Endothelial cell of umbilical vein (primary cell): Measurements from ENCODE around the gene ZNF516. TPM values are rescaled to one million over a fixed set of nuclear protein-coding genes. Genes with fewer than 3 reads are reported as not detected.

Experiments used
- BruUV-seq: library from RNA; stranded (reverse); fragments of 400-500 nt; replicated peaks from 2 replicates; lab custom pipeline; 2021; lab: Mats Ljungman, UMichigan
- CTCF ChIA-PET: fragments of 300-600, 350-600 bp; sonication (Branson Sonifier 250); formaldehyde crosslinking; loops from one replicate; lab custom pipeline; 2021; ENCODE audit warnings: antibody characterized with exemption, inconsistent platforms; lab: Charles Lee
- POLR2A ChIA-PET: fragments of 300-600, 350-600 bp; sonication (Branson Sonifier 250); formaldehyde crosslinking; loops from one replicate; lab custom pipeline; 2021; ENCODE audit warnings: antibody characterized with exemption, inconsistent platforms; lab: Charles Lee
- DNase-seq: peaks from one replicate; pipeline ENCODE4 v3.0.0-alpha.2; 2011; ENCODE audit warnings: low read depth, low spot score
- FAIRE-seq: peaks from 2 replicates; lab custom pipeline; 2011; peaks lifted over from hg19 to GRCh38; lab: Jason Lieb, UNC
- H2AFZ ChIP-seq: 2 replicates; pipeline ENCODE4 v1.6.0; 2012; ENCODE audit warnings: low read depth, low read length, control low read depth, inconsistent platforms
- H3K27ac ChIP-seq: 2 replicates; pipeline ENCODE4 v1.5.1; 2011; ENCODE audit warnings: low read depth, mild to moderate bottlenecking, control low read depth, low read length, moderate library complexity; ENCODE audit not compliant: insufficient read depth
- H3K27me3 ChIP-seq, 2 experiments: 2 replicates each; pipeline versions ENCODE4 v1.6.0 to v1.6.1; 2011; ENCODE audit warnings: low read length in 2 of 2, mixed read lengths in 1 of 2; ENCODE audit not compliant: control insufficient read depth in 2 of 2, insufficient read depth in 2 of 2
- H3K36me3 ChIP-seq, 2 experiments: 2 replicates in 1 of 2; 3 replicates in 1 of 2; pipeline ENCODE4 v1.5.1; 2011; ENCODE audit warnings: low read length in 2 of 2, mild to moderate bottlenecking in 1 of 2, moderate library complexity in 1 of 2; ENCODE audit not compliant: control insufficient read depth in 2 of 2, insufficient read depth in 2 of 2; ENCODE audit errors: extremely low read depth in 1 of 2
- H3K4me1 ChIP-seq: 3 replicates; pipeline ENCODE4 v1.5.1; 2011; ENCODE audit warnings: mild to moderate bottlenecking, low read length; ENCODE audit not compliant: control insufficient read depth, insufficient read depth; ENCODE audit errors: extremely low read depth
- H3K4me2 ChIP-seq: 2 replicates; pipeline ENCODE4 v1.6.1; 2011; ENCODE audit warnings: low read length, control low read depth, mixed read lengths; ENCODE audit not compliant: insufficient read depth
- H3K4me3 ChIP-seq, 3 experiments: fragments of 200-600 bp in 1 of 3; sonication (generic), shearing (Covaris generic) in 1 of 3; replicated peaks in 1 of 3; 2 replicates each; pipeline ENCODE4 v1.5.1; 2011 to 2016; ENCODE audit warnings: control low read depth in 3 of 3, low read length in 3 of 3, mild to moderate bottlenecking in 2 of 3, inconsistent platforms in 1 of 3, low read depth in 1 of 3, moderate library complexity in 1 of 3; ENCODE audit not compliant: insufficient read depth in 1 of 3
- H3K79me2 ChIP-seq: 2 replicates; pipeline ENCODE4 v1.6.0; 2012; ENCODE audit warnings: low read length, inconsistent platforms; ENCODE audit not compliant: control insufficient read depth, insufficient read depth
- H3K9ac ChIP-seq: replicated peaks from 2 replicates; pipeline ENCODE3; 2011; ENCODE audit warnings: low read length, control low read depth; ENCODE audit not compliant: insufficient read depth; ENCODE audit errors: extremely low read depth
- H3K9me1 ChIP-seq: replicated peaks from 3 replicates; pipeline ENCODE4 v1.6.0; 2011; ENCODE audit warnings: mild to moderate bottlenecking, low read length; ENCODE audit not compliant: control insufficient read depth, insufficient read depth; ENCODE audit errors: extremely low read depth
- H3K9me3 ChIP-seq: replicated peaks from 2 replicates; pipeline ENCODE4 v1.5.1; 2012; ENCODE audit warnings: low read length, inconsistent platforms; ENCODE audit not compliant: control insufficient read depth, insufficient read depth
- H4K20me1 ChIP-seq: replicated peaks from 2 replicates; pipeline ENCODE3; 2011; ENCODE audit warnings: mild to moderate bottlenecking, low read length; ENCODE audit not compliant: control insufficient read depth, insufficient read depth; ENCODE audit errors: extremely low read depth
- CTCF ChIP-seq, 2 donors: IDR thresholded peaks; 1 replicate in 1 of 2; 2 replicates in 1 of 2; pipeline ENCODE4 v1.5.1; 2011; ENCODE audit warnings: low read length in 2 of 2, mild to moderate bottlenecking in 2 of 2, moderate library complexity in 2 of 2, control low read depth in 1 of 2, inconsistent platforms in 1 of 2, low read depth in 1 of 2; ENCODE audit not compliant: insufficient read depth in 1 of 2; ENCODE audit errors: extremely low read depth in 1 of 2
- EZH2 ChIP-seq: IDR thresholded peaks from 2 replicates; pipeline ENCODE4 v1.6.1; 2012; ENCODE audit warnings: borderline replicate concordance, low read depth, mild to moderate bottlenecking, moderate library complexity, low read length, inconsistent platforms; ENCODE audit not compliant: severe bottlenecking
- FOS ChIP-seq: IDR thresholded peaks from 2 replicates; pipeline ENCODE4 v1.6.1; 2011; ENCODE audit warnings: mild to moderate bottlenecking, low read length, moderate library complexity, borderline replicate concordance; ENCODE audit not compliant: insufficient read depth
- JUN ChIP-seq: IDR thresholded peaks from 2 replicates; pipeline ENCODE4 v1.6.1; 2011; ENCODE audit warnings: borderline replicate concordance, low read depth; ENCODE audit not compliant: insufficient read length, insufficient read depth
- MYC ChIP-seq: IDR thresholded peaks from one replicate; pipeline ENCODE4 v1.6.1; 2011; ENCODE audit warnings: mild to moderate bottlenecking, low read depth, low read length
- POLR2AphosphoS5 ChIP-seq: IDR thresholded peaks from 2 replicates; pipeline ENCODE4 v1.6.1; 2012; ENCODE audit warnings: low read depth, mild to moderate bottlenecking, control low read depth, low read length, moderate library complexity; ENCODE audit not compliant: insufficient read depth
- dilution Hi-C: fragments of 300-500 bp; cut with MboI; formaldehyde crosslinking; loops from one replicate; pipeline ENCODE4 v1.15.0; 2019; ENCODE audit warnings: low sequenced_read_pairs; ENCODE audit not compliant: extremely low pct_ligation_motif_present
- intact Hi-C: fragments of 100-400 bp; cut with micrococcal nuclease; formaldehyde crosslinking; loops from one replicate; pipeline ENCODE4 v1.10.0; 2022
- polyA plus RNA-seq, 4 experiments: library from polyadenylated mRNA; depleted of rRNA in 3 of 4; stranded (reverse) in 3 of 4; unstranded in 1 of 4; fragments of >200 nt; gene quantifications; 2 replicates each; pipeline versions ENCODE4 v1.2.1 to v1.2.3, GENCODE V29; 2011 to 2012; ENCODE audit warnings: missing spikeins in 1 of 4
- total RNA-seq: library from RNA; stranded (reverse); gene quantifications from 2 replicates; pipeline ENCODE4 v1.2.3, GENCODE V29; 2021
- TF ChIP-seq, protein P1 (sequence below): IDR thresholded peaks from 2 replicates; pipeline ENCODE4 v1.6.1; 2011; ENCODE audit not compliant: insufficient read depth, insufficient read length

The ZNF516 gene
- total and polyA plus RNA-seq, 2 donors (not counting 3 experiments of a cell fraction or from before 2014, with no cell fraction given): 3.6 to 19.1 TPM

- peak; percentile 2 for TF ChIP-seq EZH2
- TF ChIP-seq POLR2AphosphoS5: no peak
- no peak for TF ChIP-seq FOS
Observed at GRCh38 chr18:76497021-76497420, 2.0 kb upstream of the ZNF516 start.

GRCh38 chr18:76496194-76496890 is 1.3 kb upstream of the ZNF516 start:
- Histone ChIP-seq H3K4me1 (peaks cover 19% of the 10 kb centered on the region), H3K27ac (no peak overlapping the region), H2AFZ (peak overlapping the region; percentile 91), H3K9me1 (no peaks in the 10 kb centered on the region), H3K4me3 (peak overlapping the region in 2 of 3 experiments; percentile 21 to 80), H3K27me3 (peaks cover 7 to 10% of the 10 kb centered on the region in 2 experiments), H3K36me3 (no peaks in the 10 kb centered on the region), H3K9ac (no peak overlapping the region), H3K4me2 (peak overlapping the region; percentile 41), H3K79me2 (no peaks in the 10 kb centered on the region), H4K20me1 (no peaks in the 10 kb centered on the region), H3K9me3 (no peaks in the 10 kb centered on the region)
- no peak for FAIRE-seq
- POLR2A ChIA-PET: interaction anchor here (0.5 kb wide), 1 partner anchor 1827 kb away, joined by 3 read pairs; no protein-coding TSS in a partner anchor
- CTCF ChIA-PET: interaction anchor here (1.9 kb wide), 1 partner anchor 214 kb away, joined by 5 read pairs; no protein-coding TSS in a partner anchor
- DNase-seq: no peak
- BruUV-seq: no TSS peak
- intact Hi-C loops: loop anchor here (10.0 kb wide), 1 partner anchor 1282 kb away; the partner anchor contains the start of gene TSHZ1
- no peak for TF ChIP-seq MYC
- TF ChIP-seq, protein P1, sequence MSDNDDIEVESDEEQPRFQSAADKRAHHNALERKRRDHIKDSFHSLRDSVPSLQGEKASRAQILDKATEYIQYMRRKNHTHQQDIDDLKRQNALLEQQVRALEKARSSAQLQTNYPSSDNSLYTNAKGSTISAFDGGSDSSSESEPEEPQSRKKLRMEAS: no peak
- TF ChIP-seq EZH2: peak; percentile 10
- no peak for TF ChIP-seq POLR2AphosphoS5
- TF ChIP-seq JUN: no peak
- TF ChIP-seq CTCF (IDR thresholded peaks at IDR 0.05; ENCODE audit: extremely low read depth in 1 of 2, insufficient read depth in 1 of 2, low read depth in 1 of 2, low read length in 2 of 2): no peak
- dilution Hi-C loops: no loop called here

More at GRCh38 chr18:76497021-76497420, 2.0 kb upstream of the ZNF516 start:
- Histone ChIP-seq H3K4me1 (peaks cover 16% of the 10 kb centered on the region), H3K36me3 (no peaks in the 10 kb centered on the region), H3K27ac (no peak overlapping the region), H4K20me1 (no peaks in the 10 kb centered on the region), H3K4me3 (no peak overlapping the region), H3K27me3 (peaks cover 7 to 12% of the 10 kb centered on the region in 2 experiments), H3K4me2 (no peak overlapping the region), H2AFZ (no peak overlapping the region), H3K9me3 (no peaks in the 10 kb centered on the region), H3K9me1 (no peaks in the 10 kb centered on the region), H3K79me2 (no peaks in the 10 kb centered on the region), H3K9ac (no peak overlapping the region)
- no peak for DNase-seq
- no TSS peak for BruUV-seq
- ChIA-PET POLR2A (no interaction called here), CTCF (interaction anchor here (0.8 to 1.9 kb wide), 2 partner anchors 46 to 213 kb away, joined by 3 to 5 read pairs; no protein-coding TSS in a partner anchor)
- intact Hi-C loops (loop anchor here (10.0 kb wide), 1 partner anchor 1282 kb away; the partner anchor contains the start of gene TSHZ1), dilution Hi-C loops (no loop called here)
- FAIRE-seq: no peak
